OCI-LY7 (cell line): ENCODE data around the gene COBL. TPM values are rescaled to one million over a fixed set of nuclear protein-coding genes. Genes with fewer than 3 reads are reported as not detected.

Source experiments
- BruUV-seq: library from RNA; stranded (reverse); fragments of 400-500 nt; replicated peaks from 2 replicates; lab custom pipeline; 2021; lab: Mats Ljungman, UMichigan
- CTCF ChIA-PET: fragments of 300-600 bp; sonication (Branson Sonifier 250); formaldehyde crosslinking; loops from one replicate; lab custom pipeline; 2022; ENCODE audit warnings: antibody characterized with exemption; ENCODE audit not compliant: unreplicated experiment; lab: Charles Lee
- POLR2A ChIA-PET: fragments of 300-600 bp; sonication (Branson Sonifier 250); formaldehyde crosslinking; loops from one replicate; lab custom pipeline; 2022; ENCODE audit warnings: antibody characterized with exemption; lab: Charles Lee
- DNase-seq: peaks from one replicate; pipeline ENCODE4 v3.0.0-alpha.2; 2015; ENCODE audit warnings: low spot score
- H2AFZ ChIP-seq: fragments of 200-600 bp; sonication (generic), shearing (Covaris generic); 2 replicates; pipeline ENCODE4 v1.6.1; 2014; ENCODE audit warnings: mild to moderate bottlenecking, antibody characterized with exemption, low read length, moderate library complexity
- H3K27ac ChIP-seq: fragments of 200-600 bp; sonication (generic); 2 replicates; pipeline ENCODE4 v1.5.1; 2014; ENCODE audit warnings: mixed run types, low read depth, mild to moderate bottlenecking, moderate library complexity, low read length, inconsistent platforms; ENCODE audit not compliant: poor library complexity, severe bottlenecking
- H3K36me3 ChIP-seq: fragments of 200-600 bp; sonication (generic); 2 replicates; pipeline ENCODE4 v1.6.1; 2014; ENCODE audit warnings: mild to moderate bottlenecking, antibody characterized with exemption, low read length, moderate library complexity, mixed read lengths; ENCODE audit not compliant: insufficient read depth
- H3K4me1 ChIP-seq: fragments of 200-600 bp; sonication (generic); 2 replicates; pipeline ENCODE4 v1.5.1; 2014; ENCODE audit warnings: mild to moderate bottlenecking, low read length; ENCODE audit not compliant: insufficient read depth, poor library complexity, severe bottlenecking
- H3K4me2 ChIP-seq: fragments of 200-600 bp; sonication (generic); 2 replicates; pipeline ENCODE4 v1.6.1; 2014; ENCODE audit warnings: mild to moderate bottlenecking, low read length
- H3K4me3 ChIP-seq: fragments of 200-600 bp; sonication (generic); 2 replicates; pipeline ENCODE4 v1.5.1; 2014; ENCODE audit warnings: mild to moderate bottlenecking, low read depth, low read length; ENCODE audit not compliant: poor library complexity, severe bottlenecking
- H3K79me2 ChIP-seq: fragments of 200-600 bp; sonication (generic); 2 replicates; pipeline ENCODE4 v1.6.1; 2016; ENCODE audit warnings: low read depth, mild to moderate bottlenecking, low read length, moderate library complexity, mixed read lengths; ENCODE audit not compliant: insufficient read depth
- H3K9me2 ChIP-seq: fragments of 200-600 bp; sonication (generic); 2 replicates; pipeline ENCODE4 v1.6.1; 2016; ENCODE audit warnings: mild to moderate bottlenecking, low read length, mixed read lengths; ENCODE audit not compliant: insufficient read depth
- H3K9me3 ChIP-seq: fragments of 200-600 bp; sonication (generic); 2 replicates; pipeline ENCODE4 v1.6.1; 2014; ENCODE audit warnings: mild to moderate bottlenecking, mixed run types, low read length, mixed read lengths
- H4K20me1 ChIP-seq: fragments of 200-600 bp; sonication (generic); 2 replicates; pipeline ENCODE4 v1.6.1; 2014; ENCODE audit warnings: mild to moderate bottlenecking, antibody characterized with exemption, low read length, moderate library complexity, mixed read lengths; ENCODE audit not compliant: insufficient read depth
- CTCF ChIP-seq: fragments of 200-600 bp; sonication (generic); conservative IDR thresholded peaks from 2 replicates; pipeline ENCODE4 v1.5.1; 2014; ENCODE audit warnings: mild to moderate bottlenecking, antibody characterized with exemption, low read length, moderate library complexity, mixed read lengths
- EZH2phosphoT487 ChIP-seq: fragments of 200-600 bp; sonication (generic); IDR thresholded peaks from 2 replicates; pipeline ENCODE4 v1.6.1; 2018; ENCODE audit warnings: low read depth, borderline replicate concordance, mild to moderate bottlenecking, mixed run types, antibody characterized with exemption, low read length, moderate library complexity, mixed read lengths
- intact Hi-C: fragments of 100-400 bp; cut with micrococcal nuclease; formaldehyde crosslinking; loops from one replicate; pipeline ENCODE4 v1.10.0; 2022; ENCODE audit not compliant: unreplicated experiment
- total RNA-seq, 2 experiments: library from RNA; depleted of rRNA in 1 of 2; stranded (reverse); fragments of >200 nt in 1 of 2; shearing (Covaris generic) in 1 of 2; gene quantifications; 2 replicates each; pipeline ENCODE4 v1.2.3, GENCODE V29; 2014 to 2022

The COBL gene
- total RNA-seq, 2 experiments from 2014 or later: not detected

- H2AFZ ChIP-seq: no peak overlapping the region
- no peak for TF ChIP-seq CTCF
- no peak for TF ChIP-seq EZH2phosphoT487
- ChIA-PET POLR2A (no interaction called here), CTCF (no interaction called here)
- H3K4me1 ChIP-seq: no peaks in the 10 kb centered on the region
- no peak overlapping the region for H3K27ac ChIP-seq
- intact Hi-C loops: no loop called here
- no peak overlapping the region for H3K4me2 ChIP-seq
- H3K36me3 ChIP-seq: no peaks in the 10 kb centered on the region
- no peak for DNase-seq
- H3K9me2 ChIP-seq: no peaks in the 10 kb centered on the region
- no peaks in the 10 kb centered on the region for H3K79me2 ChIP-seq
- no peak overlapping the region for H3K4me3 ChIP-seq
- no peaks in the 10 kb centered on the region for H3K9me3 ChIP-seq
- BruUV-seq: no TSS peak
- no peaks in the 10 kb centered on the region for H4K20me1 ChIP-seq
These were observed 303.3 kb downstream of the COBL start for GRCh38 chr7:51013218-51013786.

- H3K4me1 ChIP-seq: no peaks in the 10 kb centered on the region
- ChIA-PET POLR2A (interaction anchor here (0.7 kb wide), 1 partner anchor 103 kb away, joined by 3 read pairs; no protein-coding TSS in a partner anchor), CTCF (no interaction called here)
- no peak for DNase-seq
- TF ChIP-seq EZH2phosphoT487 (no peak), CTCF (no peak)
- H3K9me2 ChIP-seq: no peaks in the 10 kb centered on the region
- H2AFZ ChIP-seq: no peak overlapping the region
- no peak overlapping the region for H3K4me3 ChIP-seq
- H3K36me3 ChIP-seq: no peaks in the 10 kb centered on the region
- H3K4me2 ChIP-seq: no peak overlapping the region
- H3K9me3 ChIP-seq: no peaks in the 10 kb centered on the region
- no peaks in the 10 kb centered on the region for H3K79me2 ChIP-seq
- intact Hi-C loops: no loop called here
- BruUV-seq: no TSS peak
- no peaks in the 10 kb centered on the region for H4K20me1 ChIP-seq
- H3K27ac ChIP-seq: no peak overlapping the region
These were observed 303.9 kb downstream of the COBL start for GRCh38 chr7:51012569-51013217.
